Endodermal cell (in vitro differentiated cells): ENCODE measurements around the gene TP73. TPM values are rescaled to one million over a fixed set of nuclear protein-coding genes. Genes with fewer than 3 reads are reported as not detected.

ENCODE experiments used
- DNase-seq: peaks from one replicate; pipeline ENCODE4 v3.0.0-alpha.2; 2017
- H3K27ac ChIP-seq: 2 replicates; pipeline ENCODE4 v1.5.1; 2013; ENCODE audit warnings: mild to moderate bottlenecking, low read depth, low read length, moderate library complexity
- H3K27me3 ChIP-seq: 2 replicates; pipeline ENCODE4 v1.6.1; 2013; ENCODE audit warnings: mild to moderate bottlenecking, low read length, moderate library complexity; ENCODE audit not compliant: insufficient read depth, control insufficient read depth, poor library complexity, severe bottlenecking
- H3K36me3 ChIP-seq: 2 replicates; pipeline ENCODE4 v1.7.0; 2013; ENCODE audit warnings: mild to moderate bottlenecking, low read length, moderate library complexity; ENCODE audit not compliant: control insufficient read depth, insufficient read depth
- H3K4me1 ChIP-seq: one replicate; pipeline ENCODE4 v1.7.0; 2013; ENCODE audit warnings: low read length; ENCODE audit not compliant: control insufficient read depth, insufficient read depth
- H3K4me3 ChIP-seq: 2 replicates; pipeline ENCODE4 v1.5.1; 2013; ENCODE audit warnings: mild to moderate bottlenecking, low read length, moderate library complexity
- H3K9ac ChIP-seq: 2 replicates; pipeline ENCODE4 v1.6.1; 2013; ENCODE audit warnings: mild to moderate bottlenecking, low read length, moderate library complexity; ENCODE audit not compliant: poor library complexity, severe bottlenecking; ENCODE audit errors: extremely low read depth
- H3K9me3 ChIP-seq: 2 replicates; pipeline ENCODE4 v1.6.1; 2013; ENCODE audit warnings: mild to moderate bottlenecking, low read length, moderate library complexity; ENCODE audit not compliant: control insufficient read depth
- H3K27ac Mint-ChIP-seq: 2 replicates; pipeline ENCODE4 v1.8.0; 2020; ENCODE audit warnings: mixed read lengths
- H3K27me3 Mint-ChIP-seq: 2 replicates; pipeline ENCODE4 v1.8.0; 2021; ENCODE audit warnings: mild to moderate bottlenecking, mixed read lengths; ENCODE audit not compliant: insufficient read depth
- H3K36me3 Mint-ChIP-seq: 2 replicates; pipeline ENCODE4 v1.8.0; 2020; ENCODE audit warnings: low read depth, mixed read lengths
- H3K4me1 Mint-ChIP-seq: 2 replicates; pipeline ENCODE4 v1.8.0; 2020; ENCODE audit warnings: mixed read lengths
- H3K4me3 Mint-ChIP-seq: 2 replicates; pipeline ENCODE4 v1.8.0; 2020; ENCODE audit warnings: mild to moderate bottlenecking, moderate library complexity, mixed read lengths
- H3K9me3 Mint-ChIP-seq: 2 replicates; pipeline ENCODE4 v1.8.0; 2020; ENCODE audit warnings: mild to moderate bottlenecking, mixed read lengths
- WGBS, 2 experiments: methylation state at CpG; one replicate each; pipeline versions ENCODE4 v1.1.5 to v1.1.7; 2013; ENCODE audit warnings: missing lambda C conversion rate in 2 of 2, mixed read lengths in 1 of 2; ENCODE audit not compliant: insufficient coverage in 1 of 2, insufficient read length in 1 of 2; 5-methylcytosine and 5-hydroxymethylcytosine counted together
- total RNA-seq, 2 donors: library from RNA; stranded (reverse); fragmentation: NEBNext Ultra II Directional in 1 of 2; extraction: Animal tissue kit (Norgen Biotek cat#: 25700) in 1 of 2; gene quantifications; 2 replicates in 1 of 2; 3 replicates in 1 of 2; pipeline ENCODE4 v1.2.1, GENCODE V29; 2021
- TF ChIP-seq, protein P1 (sequence below): fragments of 200-600 bp; sonication (generic); conservative IDR thresholded peaks from 2 replicates; pipeline ENCODE4 v1.5.0; 2021; ENCODE audit warnings: antibody characterized with exemption, mild to moderate bottlenecking

The TP73 gene
- total RNA-seq, 2 donors from 2014 or later = 3.4 to 3.5 TPM

DNA sequence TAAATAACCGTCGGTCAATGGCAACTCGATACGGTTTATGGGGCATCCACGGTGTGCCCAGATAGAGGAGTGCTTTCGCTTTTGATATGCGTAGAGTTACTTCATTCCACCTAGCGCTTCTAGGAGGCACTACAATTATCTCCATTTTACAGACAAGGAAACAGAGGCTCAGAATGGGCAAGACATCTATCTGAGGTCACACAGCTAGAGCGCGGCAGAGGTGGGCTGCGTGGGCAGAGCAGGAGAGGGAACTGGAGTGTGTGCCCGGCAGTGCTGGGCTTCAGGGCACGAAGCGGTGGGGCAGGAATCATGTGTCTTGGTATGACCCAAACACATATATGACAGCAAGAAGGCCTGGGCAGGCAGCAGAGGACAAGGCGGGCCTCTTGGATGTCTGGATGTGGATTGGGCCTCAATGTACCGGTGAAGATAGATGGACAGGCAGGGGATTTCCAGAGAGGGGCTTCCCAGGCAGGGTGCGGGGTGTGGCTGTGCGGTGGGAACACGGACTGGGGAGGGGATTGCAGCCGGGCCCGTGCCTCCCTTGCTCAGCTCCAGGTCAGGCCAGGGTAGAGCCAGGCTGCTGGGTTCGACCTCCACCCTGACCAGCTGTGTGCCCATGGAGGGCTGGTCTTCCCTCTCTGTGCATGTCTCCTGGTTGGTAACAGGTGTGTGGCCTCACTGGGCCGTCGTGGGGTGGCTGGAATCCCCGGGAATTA is 21.2 kb downstream of the TP73 start:
- Histone ChIP-seq H3K36me3 (no peaks in the 10 kb centered on the region), H3K27me3 (peaks cover 5% of the 10 kb centered on the region), H3K27ac (no peak overlapping the region), H3K4me1 (peaks cover 3% of the 10 kb centered on the region), H3K9me3 (no peaks in the 10 kb centered on the region), H3K4me3 (no peak overlapping the region), H3K9ac (no peak overlapping the region)
- Mint-ChIP-seq H3K4me1 (no peaks in the 10 kb centered on the region), H3K4me3 (no peak overlapping the region), H3K9me3 (no peaks in the 10 kb centered on the region), H3K27ac (no peak overlapping the region), H3K27me3 (peaks cover 9% of the 10 kb centered on the region), H3K36me3 (no peaks in the 10 kb centered on the region)
- 90 to 95% methylated on average over 14 to 25 of the region's 25 CpGs for WGBS, 2 experiments
- no peak for DNase-seq
- TF ChIP-seq, protein P1, sequence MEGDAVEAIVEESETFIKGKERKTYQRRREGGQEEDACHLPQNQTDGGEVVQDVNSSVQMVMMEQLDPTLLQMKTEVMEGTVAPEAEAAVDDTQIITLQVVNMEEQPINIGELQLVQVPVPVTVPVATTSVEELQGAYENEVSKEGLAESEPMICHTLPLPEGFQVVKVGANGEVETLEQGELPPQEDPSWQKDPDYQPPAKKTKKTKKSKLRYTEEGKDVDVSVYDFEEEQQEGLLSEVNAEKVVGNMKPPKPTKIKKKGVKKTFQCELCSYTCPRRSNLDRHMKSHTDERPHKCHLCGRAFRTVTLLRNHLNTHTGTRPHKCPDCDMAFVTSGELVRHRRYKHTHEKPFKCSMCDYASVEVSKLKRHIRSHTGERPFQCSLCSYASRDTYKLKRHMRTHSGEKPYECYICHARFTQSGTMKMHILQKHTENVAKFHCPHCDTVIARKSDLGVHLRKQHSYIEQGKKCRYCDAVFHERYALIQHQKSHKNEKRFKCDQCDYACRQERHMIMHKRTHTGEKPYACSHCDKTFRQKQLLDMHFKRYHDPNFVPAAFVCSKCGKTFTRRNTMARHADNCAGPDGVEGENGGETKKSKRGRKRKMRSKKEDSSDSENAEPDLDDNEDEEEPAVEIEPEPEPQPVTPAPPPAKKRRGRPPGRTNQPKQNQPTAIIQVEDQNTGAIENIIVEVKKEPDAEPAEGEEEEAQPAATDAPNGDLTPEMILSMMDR = no peak

DNA sequence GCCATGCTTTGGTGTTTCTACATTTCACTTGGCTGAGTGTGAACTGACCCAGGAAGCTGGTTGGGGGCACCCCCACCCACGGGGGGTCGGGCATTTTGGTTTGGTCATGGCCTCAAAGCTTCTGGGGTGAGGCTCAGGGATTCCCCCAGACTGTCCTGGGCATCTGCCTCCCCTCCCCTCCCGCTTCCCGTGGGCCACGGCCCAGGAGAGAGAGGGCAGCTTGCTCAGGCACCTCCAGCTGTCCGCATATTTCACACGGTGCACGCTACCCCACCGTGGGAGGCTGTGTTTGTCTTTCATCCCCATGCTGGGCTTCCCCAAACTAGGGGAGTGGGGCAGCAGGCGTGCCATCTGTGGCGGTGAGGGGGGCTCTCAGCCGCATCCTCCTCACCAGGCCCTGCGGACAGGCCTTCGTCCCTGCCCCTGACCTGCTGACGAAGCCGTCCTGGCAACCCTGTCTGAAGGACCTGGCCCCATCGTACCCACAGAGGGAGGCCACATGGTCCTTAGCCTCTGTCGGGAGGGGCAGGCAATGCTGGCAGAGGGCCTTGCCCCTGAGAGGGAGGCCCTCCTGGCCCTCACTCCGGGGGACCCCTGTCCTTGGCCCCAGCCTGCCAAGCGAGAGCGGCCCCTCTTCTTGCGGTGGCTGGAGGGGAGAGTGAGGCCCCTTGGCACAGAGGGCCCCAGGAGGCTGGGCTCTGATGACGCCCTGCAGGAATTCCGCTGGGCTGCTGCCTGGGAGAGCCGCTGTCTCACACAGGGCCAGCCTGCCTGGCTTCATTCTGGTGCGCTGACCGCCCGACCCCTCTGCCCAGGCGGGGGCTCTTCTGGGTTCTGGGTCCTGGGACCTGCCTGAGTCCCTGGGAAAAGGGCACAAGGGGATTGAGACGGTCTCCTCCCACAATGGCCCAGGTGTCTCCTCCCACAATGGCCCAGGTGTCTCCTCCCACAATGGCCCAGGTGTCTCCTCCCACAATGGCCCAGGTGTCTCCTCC is 22.1 kb downstream of the TP73 start:
- Histone ChIP-seq H3K27me3 (peaks cover 5% of the 10 kb centered on the region), H3K27ac (no peak overlapping the region), H3K4me1 (peaks cover 3% of the 10 kb centered on the region), H3K36me3 (no peaks in the 10 kb centered on the region), H3K9ac (no peak overlapping the region), H3K9me3 (no peaks in the 10 kb centered on the region), H3K4me3 (no peak overlapping the region)
- H3K27ac Mint-ChIP-seq = no peak overlapping the region
- peaks cover 14% of the 10 kb centered on the region for H3K27me3 Mint-ChIP-seq
- H3K9me3 Mint-ChIP-seq = no peaks in the 10 kb centered on the region
- H3K36me3 Mint-ChIP-seq = no peaks in the 10 kb centered on the region
- TF ChIP-seq, protein P1 = no peak
- 81 to 85% methylated on average over 12 to 30 of the region's 30 CpGs for WGBS, 2 experiments
- no peak overlapping the region for H3K4me3 Mint-ChIP-seq
- DNase-seq = peak; percentile 88
- H3K4me1 Mint-ChIP-seq = no peaks in the 10 kb centered on the region

DNA sequence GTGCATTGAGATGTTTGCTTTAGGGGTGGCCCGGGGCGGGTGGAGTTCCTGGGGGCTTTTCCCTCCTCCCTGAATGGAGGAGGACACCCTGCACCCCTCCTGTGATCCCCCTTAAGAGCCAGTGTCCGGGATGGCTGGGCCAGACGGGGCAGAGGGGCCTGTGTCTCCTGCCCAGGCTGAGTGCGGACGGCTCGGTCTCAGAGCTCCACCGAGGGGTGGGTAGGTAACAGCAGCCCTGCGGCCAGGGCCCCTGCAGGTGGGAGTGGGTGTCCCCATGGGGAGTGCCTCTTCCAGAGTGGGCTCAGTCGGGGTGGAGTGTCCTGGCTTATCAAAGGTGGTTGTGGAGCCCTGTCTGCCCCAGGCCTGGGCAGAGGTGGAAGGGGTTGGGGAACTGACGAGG is 23.1 kb downstream of the TP73 start:
- Histone ChIP-seq H3K4me1 (peaks cover 3% of the 10 kb centered on the region), H3K27me3 (peaks cover 5% of the 10 kb centered on the region), H3K9ac (no peak overlapping the region), H3K9me3 (no peaks in the 10 kb centered on the region), H3K36me3 (no peaks in the 10 kb centered on the region), H3K4me3 (no peak overlapping the region), H3K27ac (no peak overlapping the region)
- Mint-ChIP-seq H3K27me3 (peaks cover 16% of the 10 kb centered on the region), H3K4me1 (no peaks in the 10 kb centered on the region), H3K36me3 (no peaks in the 10 kb centered on the region), H3K4me3 (peak overlapping the region; percentile 38), H3K9me3 (no peaks in the 10 kb centered on the region), H3K27ac (peak overlapping the region; percentile 61)
- peak; percentile 66 for DNase-seq
- TF ChIP-seq, protein P1 = no peak
- 85 to 90% methylated on average over 4 to 11 of the region's 11 CpGs for WGBS, 2 experiments
